ENCODE measurements around the gene GRIN3A. TPM values are rescaled to one million over a fixed set of nuclear protein-coding genes. Genes with fewer than 3 reads are reported as not detected.

Gene GRIN3A
- total RNA-seq, 1 experiment from 2014 or later: not detected

GRCh38 chr9:101530076-101530711 is 208.3 kb downstream of the GRIN3A start:
- no peaks in the 10 kb centered on the region for H3K27me3 Mint-ChIP-seq (ENCODE audit: insufficient read depth, unreplicated experiment)
- no peaks in the 10 kb centered on the region for H3K9me3 Mint-ChIP-seq (ENCODE audit: unreplicated experiment)
- H3K36me3 Mint-ChIP-seq (ENCODE audit: insufficient read depth, unreplicated experiment): peaks cover 9% of the 10 kb centered on the region
- no peak overlapping the region for H3K27ac Mint-ChIP-seq (ENCODE audit: unreplicated experiment)
- intact Hi-C loops (cut with micrococcal nuclease; ENCODE audit: unreplicated experiment): loop anchor here (1.0 to 5.0 kb wide), 7 partner anchors 24 to 928 kb away; a partner anchor contains a TSS
- TF ChIP-seq CTCF (IDR thresholded peaks at IDR 0.05; ENCODE audit: insufficient read depth in 1 of 2, low read depth in 1 of 2, low read length in 1 of 2, severe bottlenecking in 1 of 2, unreplicated experiment in 1 of 2): peak; percentile 80 to 82
- no peak overlapping the region for H3K4me3 ChIP-seq (ENCODE audit: low read depth, low read length)
- DNase-seq: peak; percentile 71 to 81
- no peaks in the 10 kb centered on the region for H3K27me3 ChIP-seq (replicated peaks; ENCODE audit: control insufficient read depth, insufficient read depth, low read length)
- no peaks in the 10 kb centered on the region for H3K36me3 ChIP-seq (ENCODE audit: control insufficient read depth, insufficient read depth, low read length)
- CTCF ChIA-PET: interaction anchor here (0.6 to 2.8 kb wide), 7 partner anchors 25 to 411 kb away, joined by 3 to 34 read pairs (median 4); no protein-coding TSS in a partner anchor
- H3K9me3 ChIP-seq: no peaks in the 10 kb centered on the region
- POLR2A ChIA-PET: no interaction called here
- H3K4me3 Mint-ChIP-seq (ENCODE audit: unreplicated experiment): no peak overlapping the region
- H3K4me1 Mint-ChIP-seq (ENCODE audit: low read depth, unreplicated experiment): no peaks in the 10 kb centered on the region
- H3K4me1 ChIP-seq: no peaks in the 10 kb centered on the region
- no TSS peak for BruUV-seq (replicated peaks)

- POLR2A ChIA-PET: no interaction called here
- intact Hi-C loops (cut with micrococcal nuclease; ENCODE audit: unreplicated experiment): no loop called here
- no peak for TF ChIP-seq CTCF (IDR thresholded peaks at IDR 0.05; ENCODE audit: insufficient read depth in 1 of 2, low read depth in 1 of 2, low read length in 1 of 2, severe bottlenecking in 1 of 2, unreplicated experiment in 1 of 2)
Measured at GRCh38 chr9:101528015-101528414, 210.4 kb downstream of the GRIN3A start.

GRCh38 chr9:101527066-101527465 is 211.4 kb downstream of the GRIN3A start:
- BruUV-seq (replicated peaks): no TSS peak
- Histone ChIP-seq H3K36me3 (ENCODE audit: control insufficient read depth, insufficient read depth, low read length) (no peaks in the 10 kb centered on the region), H3K4me3 (ENCODE audit: low read depth, low read length) (no peak overlapping the region), H3K9me3 (no peaks in the 10 kb centered on the region), H3K27me3 (replicated peaks; ENCODE audit: control insufficient read depth, insufficient read depth, low read length) (no peaks in the 10 kb centered on the region), H3K4me1 (no peaks in the 10 kb centered on the region)
- intact Hi-C loops (cut with micrococcal nuclease; ENCODE audit: unreplicated experiment): no loop called here
- Mint-ChIP-seq H3K27ac (ENCODE audit: unreplicated experiment) (no peak overlapping the region), H3K27me3 (ENCODE audit: insufficient read depth, unreplicated experiment) (peaks cover 2% of the 10 kb centered on the region), H3K9me3 (ENCODE audit: unreplicated experiment) (no peaks in the 10 kb centered on the region), H3K4me3 (ENCODE audit: unreplicated experiment) (no peak overlapping the region), H3K36me3 (ENCODE audit: insufficient read depth, unreplicated experiment) (no peaks in the 10 kb centered on the region), H3K4me1 (ENCODE audit: low read depth, unreplicated experiment) (no peaks in the 10 kb centered on the region)
- ChIA-PET POLR2A (no interaction called here), CTCF (no interaction called here)
- DNase-seq: no peak
- no peak for TF ChIP-seq CTCF (IDR thresholded peaks at IDR 0.05; ENCODE audit: insufficient read depth in 1 of 2, low read depth in 1 of 2, low read length in 1 of 2, severe bottlenecking in 1 of 2, unreplicated experiment in 1 of 2)

More at GRCh38 chr9:101528015-101528414, 210.4 kb downstream of the GRIN3A start:
- H3K36me3 Mint-ChIP-seq (ENCODE audit: insufficient read depth, unreplicated experiment): no peaks in the 10 kb centered on the region
- CTCF ChIA-PET: no interaction called here
- Histone ChIP-seq H3K4me1 (no peaks in the 10 kb centered on the region), H3K27me3 (replicated peaks; ENCODE audit: control insufficient read depth, insufficient read depth, low read length) (no peaks in the 10 kb centered on the region), H3K9me3 (no peaks in the 10 kb centered on the region), H3K4me3 (ENCODE audit: low read depth, low read length) (no peak overlapping the region), H3K36me3 (ENCODE audit: control insufficient read depth, insufficient read depth, low read length) (no peaks in the 10 kb centered on the region)
- H3K27ac Mint-ChIP-seq (ENCODE audit: unreplicated experiment): no peak overlapping the region
- no peaks in the 10 kb centered on the region for H3K9me3 Mint-ChIP-seq (ENCODE audit: unreplicated experiment)
- H3K27me3 Mint-ChIP-seq (ENCODE audit: insufficient read depth, unreplicated experiment): peaks cover 2% of the 10 kb centered on the region
- H3K4me3 Mint-ChIP-seq (ENCODE audit: unreplicated experiment): no peak overlapping the region
- DNase-seq: no peak
- no TSS peak for BruUV-seq (replicated peaks)
- H3K4me1 Mint-ChIP-seq (ENCODE audit: low read depth, unreplicated experiment): no peaks in the 10 kb centered on the region

All from Caco-2 (cell line).